ENCODE data around the gene DNAJC17. TPM values are rescaled to one million over a fixed set of nuclear protein-coding genes. Genes with fewer than 3 reads are reported as not detected.

Gene DNAJC17
- total RNA-seq, 1 donor from 2014 or later = 38.1 TPM

DNA sequence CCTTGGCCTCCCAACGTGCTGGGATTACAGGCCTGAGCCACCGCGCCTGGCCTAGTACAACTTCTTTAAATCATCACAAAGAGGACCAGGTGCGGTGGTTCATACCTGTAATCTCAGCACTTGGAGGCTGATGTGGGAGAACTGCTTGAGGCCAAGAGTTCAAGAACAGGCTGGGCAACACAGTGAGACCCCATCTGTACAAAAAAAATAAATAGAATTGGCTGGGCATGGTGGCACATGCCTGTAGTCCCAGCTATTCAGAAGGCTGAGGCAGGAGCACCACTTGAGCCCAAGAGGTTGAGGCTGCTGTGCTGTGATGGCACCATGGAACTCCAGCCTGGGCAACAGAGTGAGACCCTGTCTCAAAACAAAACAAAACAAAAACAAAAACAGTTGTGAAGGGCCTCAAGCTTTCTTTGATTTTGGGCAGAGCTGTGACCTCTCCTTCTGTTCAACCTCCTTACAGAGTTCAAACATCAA, 58.1 kb downstream of the DNAJC17 start:
- TF ChIP-seq, protein P1, sequence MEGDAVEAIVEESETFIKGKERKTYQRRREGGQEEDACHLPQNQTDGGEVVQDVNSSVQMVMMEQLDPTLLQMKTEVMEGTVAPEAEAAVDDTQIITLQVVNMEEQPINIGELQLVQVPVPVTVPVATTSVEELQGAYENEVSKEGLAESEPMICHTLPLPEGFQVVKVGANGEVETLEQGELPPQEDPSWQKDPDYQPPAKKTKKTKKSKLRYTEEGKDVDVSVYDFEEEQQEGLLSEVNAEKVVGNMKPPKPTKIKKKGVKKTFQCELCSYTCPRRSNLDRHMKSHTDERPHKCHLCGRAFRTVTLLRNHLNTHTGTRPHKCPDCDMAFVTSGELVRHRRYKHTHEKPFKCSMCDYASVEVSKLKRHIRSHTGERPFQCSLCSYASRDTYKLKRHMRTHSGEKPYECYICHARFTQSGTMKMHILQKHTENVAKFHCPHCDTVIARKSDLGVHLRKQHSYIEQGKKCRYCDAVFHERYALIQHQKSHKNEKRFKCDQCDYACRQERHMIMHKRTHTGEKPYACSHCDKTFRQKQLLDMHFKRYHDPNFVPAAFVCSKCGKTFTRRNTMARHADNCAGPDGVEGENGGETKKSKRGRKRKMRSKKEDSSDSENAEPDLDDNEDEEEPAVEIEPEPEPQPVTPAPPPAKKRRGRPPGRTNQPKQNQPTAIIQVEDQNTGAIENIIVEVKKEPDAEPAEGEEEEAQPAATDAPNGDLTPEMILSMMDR (IDR thresholded peaks at IDR 0.05) = no peak
- Mint-ChIP-seq H3K27ac (ENCODE audit: unreplicated experiment) (no peak overlapping the region), H3K27me3 (ENCODE audit: unreplicated experiment) (no peaks in the 10 kb centered on the region)

DNA sequence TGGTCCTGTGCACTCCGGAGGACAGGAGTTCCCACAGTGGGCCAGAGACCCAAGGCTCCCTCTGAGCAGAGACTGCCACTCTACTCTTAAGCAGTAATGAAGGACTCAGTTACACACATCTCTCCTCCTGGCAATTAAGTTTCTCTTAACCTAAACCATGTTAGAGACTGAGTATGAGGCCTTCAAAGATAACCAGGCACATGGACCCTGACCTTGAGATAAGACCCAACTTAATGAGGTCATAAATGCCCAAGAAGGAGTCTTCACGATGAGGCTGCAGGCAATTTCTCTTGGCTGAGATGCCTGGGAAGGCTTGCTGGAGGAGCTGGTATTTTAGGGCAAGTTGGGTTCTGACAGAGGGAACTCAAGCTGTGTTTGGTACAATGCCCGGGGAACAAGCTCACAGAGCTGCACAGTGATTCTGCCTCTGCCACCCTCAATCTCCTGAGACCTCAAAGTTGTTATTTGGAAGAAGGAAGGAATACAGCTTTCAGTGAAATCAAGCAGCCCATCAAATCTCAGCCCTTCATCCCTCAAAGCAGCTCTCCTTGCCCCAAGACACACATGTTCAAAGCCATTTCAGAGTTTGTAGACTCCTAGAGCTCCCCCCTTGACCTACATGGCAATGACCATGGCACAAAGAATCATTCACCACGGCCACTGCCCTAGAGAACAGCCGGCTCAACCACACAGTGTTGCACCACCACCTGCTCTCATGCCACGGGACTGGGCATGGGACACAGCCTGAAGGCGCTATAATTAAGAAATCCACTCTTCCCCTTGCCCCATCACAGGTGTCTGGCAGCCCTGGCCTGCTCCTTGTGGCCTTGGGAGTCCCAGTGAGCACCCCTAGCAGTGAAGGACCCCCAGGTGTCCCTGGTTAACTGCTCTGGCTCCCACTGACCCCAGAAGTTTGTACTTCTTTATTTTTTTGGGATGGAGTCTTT, 59.3 kb downstream of the DNAJC17 start:
- H3K27ac Mint-ChIP-seq (ENCODE audit: unreplicated experiment) = peak overlapping the region; percentile 79
- TF ChIP-seq, protein P1 (IDR thresholded peaks at IDR 0.05) = no peak
- H3K27me3 Mint-ChIP-seq (ENCODE audit: unreplicated experiment) = no peaks in the 10 kb centered on the region
- DNase-seq (ENCODE audit: extremely low spot score, unreplicated experiment) = no peak
- peaks cover 13% of the 10 kb centered on the region for H3K4me1 Mint-ChIP-seq (ENCODE audit: unreplicated experiment)
- peaks cover 28% of the 10 kb centered on the region for H3K36me3 Mint-ChIP-seq (ENCODE audit: unreplicated experiment)
- no peaks in the 10 kb centered on the region for H3K9me3 Mint-ChIP-seq (ENCODE audit: unreplicated experiment)
- no peak overlapping the region for H3K4me3 Mint-ChIP-seq (ENCODE audit: unreplicated experiment)

More for the DNA sequence above, 58.1 kb downstream of the DNAJC17 start:
- Mint-ChIP-seq H3K9me3 (ENCODE audit: unreplicated experiment) (no peaks in the 10 kb centered on the region), H3K4me1 (ENCODE audit: unreplicated experiment) (peaks cover 21% of the 10 kb centered on the region), H3K36me3 (ENCODE audit: unreplicated experiment) (peaks cover 23% of the 10 kb centered on the region), H3K4me3 (ENCODE audit: unreplicated experiment) (no peak overlapping the region)
- no peak for DNase-seq (ENCODE audit: extremely low spot score, unreplicated experiment)

DNA sequence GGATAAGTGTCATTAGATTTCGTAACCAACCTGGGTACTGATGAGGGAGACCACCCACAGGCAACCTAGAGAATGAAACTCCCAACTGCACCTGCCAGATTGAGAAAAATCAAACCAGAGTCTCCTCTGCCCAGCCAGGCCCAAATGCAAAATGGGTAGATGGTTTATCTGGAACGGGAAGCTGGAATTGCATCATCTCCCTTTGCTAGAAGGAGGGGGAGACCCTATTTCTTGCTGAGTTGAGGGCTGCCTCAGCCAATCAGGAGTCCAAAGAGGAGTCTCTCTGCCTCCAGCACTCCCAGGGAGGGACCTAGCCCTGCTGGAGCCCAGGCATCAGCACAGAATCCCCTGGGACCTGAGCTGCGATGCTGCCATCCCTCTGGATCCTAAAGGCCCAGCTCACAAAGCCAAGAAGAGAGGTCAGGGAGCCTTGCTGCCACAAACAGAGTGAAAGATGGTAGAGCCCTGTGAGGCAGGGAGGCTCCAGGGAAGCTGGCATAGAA, 60.3 kb downstream of the DNAJC17 start:
- Mint-ChIP-seq H3K4me1 (ENCODE audit: unreplicated experiment) (peaks cover 11% of the 10 kb centered on the region), H3K36me3 (ENCODE audit: unreplicated experiment) (peaks cover 26% of the 10 kb centered on the region), H3K4me3 (ENCODE audit: unreplicated experiment) (no peak overlapping the region), H3K27ac (ENCODE audit: unreplicated experiment) (peak overlapping the region; percentile 79), H3K27me3 (ENCODE audit: unreplicated experiment) (no peaks in the 10 kb centered on the region), H3K9me3 (ENCODE audit: unreplicated experiment) (no peaks in the 10 kb centered on the region)
- TF ChIP-seq, protein P1 (IDR thresholded peaks at IDR 0.05) = no peak
- no peak for DNase-seq (ENCODE audit: extremely low spot score, unreplicated experiment)

DNA sequence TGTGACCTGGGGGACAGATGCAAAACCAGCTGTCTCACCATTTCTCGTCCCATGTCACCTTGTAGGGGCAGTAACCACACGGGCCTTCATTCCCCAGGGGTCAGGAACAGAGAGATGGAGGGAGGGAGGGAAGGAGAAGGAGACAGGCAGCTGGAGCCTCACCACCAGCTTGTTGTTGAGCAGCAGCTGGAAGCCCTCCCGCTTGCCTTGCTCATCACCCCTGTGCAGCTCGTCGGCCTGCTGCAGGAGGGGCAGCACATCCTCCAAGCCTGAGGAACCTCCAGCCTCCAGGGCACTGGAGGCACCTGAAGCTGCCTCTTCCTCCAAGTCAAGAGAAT, 62.5 kb downstream of the DNAJC17 start:
- Mint-ChIP-seq H3K36me3 (ENCODE audit: unreplicated experiment) (peaks cover 20% of the 10 kb centered on the region), H3K27ac (ENCODE audit: unreplicated experiment) (no peak overlapping the region), H3K4me3 (ENCODE audit: unreplicated experiment) (no peak overlapping the region), H3K4me1 (ENCODE audit: unreplicated experiment) (peaks cover 11% of the 10 kb centered on the region), H3K27me3 (ENCODE audit: unreplicated experiment) (no peaks in the 10 kb centered on the region), H3K9me3 (ENCODE audit: unreplicated experiment) (no peaks in the 10 kb centered on the region)
- TF ChIP-seq, protein P1 (IDR thresholded peaks at IDR 0.05) = no peak
- DNase-seq (ENCODE audit: extremely low spot score, unreplicated experiment) = no peak
